Upper lobe of left lung (tissue), 4 donors: Measurements from ENCODE around the gene COG5.

Experiments used
- CTCF ChIP-seq, 6 experiments: fragments of 450-650 bp in 4 of 6; fragments of 200-600 bp in 2 of 6; sonication (generic) in 2 of 6; IDR thresholded peaks; one replicate each; pipeline ENCODE4 v1.5.1; 2016 to 2019; ENCODE audit warnings: antibody characterized with exemption in 6 of 6
- EP300 ChIP-seq, 4 donors: sonication (generic); formaldehyde crosslinking; IDR thresholded peaks; one replicate each; pipeline ENCODE4 v1.5.1; 2017; ENCODE audit warnings: antibody characterized with exemption in 4 of 4, control low read depth in 2 of 4
- POLR2A ChIP-seq, 4 donors: fragments of 450-650 bp; IDR thresholded peaks; one replicate each; pipeline ENCODE4 v1.5.1; 2016 to 2017; ENCODE audit warnings: antibody characterized with exemption in 4 of 4, mild to moderate bottlenecking in 2 of 4
- POLR2AphosphoS5 ChIP-seq, 2 donors: sonication (generic); formaldehyde crosslinking; IDR thresholded peaks; one replicate each; pipeline ENCODE4 v1.5.1; 2017; ENCODE audit warnings: antibody characterized with exemption in 2 of 2

GRCh38 chr7:107186240-107186639 lies 377.5 kb downstream of the COG5 start:
- TF ChIP-seq CTCF (IDR thresholded peaks at IDR 0.05), result no peak
- TF ChIP-seq POLR2AphosphoS5 (IDR thresholded peaks at IDR 0.05), result no peak
- no peak for TF ChIP-seq POLR2A (IDR thresholded peaks at IDR 0.05)
- TF ChIP-seq EP300 (IDR thresholded peaks at IDR 0.05), result no peak
